WERI-Rb-1 (cell line): ENCODE data around the gene GCA.

ENCODE experiments used
- DNase-seq: peaks from one replicate; pipeline ENCODE4 v3.0.0-alpha.2; 2020
- H3K27ac ChIP-seq: fragments of 250-450 bp; sonication (Bioruptor Pico); 2 replicates; pipeline ENCODE4 v1.5.1; 2020; ENCODE audit warnings: mild to moderate bottlenecking, moderate library complexity
- H3K27me3 ChIP-seq: fragments of 250-450 bp; sonication (Bioruptor Pico); 2 replicates; pipeline ENCODE4 v1.5.1; 2021; ENCODE audit warnings: mild to moderate bottlenecking, low read depth, moderate library complexity; ENCODE audit not compliant: insufficient read depth, severe bottlenecking
- H3K36me3 ChIP-seq: fragments of 250-450 bp; sonication (Bioruptor Pico); 2 replicates; pipeline ENCODE4 v1.5.1; 2020; ENCODE audit warnings: mild to moderate bottlenecking, moderate library complexity
- H3K4me3 ChIP-seq: 2 replicates; pipeline ENCODE4 v1.5.1; 2011; ENCODE audit warnings: low read depth, mild to moderate bottlenecking, control low read depth, low read length
- H3K9me3 ChIP-seq: fragments of 250-450 bp; sonication (Bioruptor Pico); 2 replicates; pipeline ENCODE4 v1.5.1; 2021; ENCODE audit warnings: mild to moderate bottlenecking, moderate library complexity; ENCODE audit not compliant: severe bottlenecking
- CTCF ChIP-seq: IDR thresholded peaks from 2 replicates; pipeline ENCODE4 v1.5.1; 2011; ENCODE audit warnings: low read depth, mild to moderate bottlenecking, control low read depth, inconsistent platforms, low read length

GCA gene

GRCh38 chr2:162379719-162380580 lies 36.0 kb downstream of the GCA start:
- no peaks in the 10 kb centered on the region for H3K36me3 ChIP-seq
- no peaks in the 10 kb centered on the region for H3K9me3 ChIP-seq
- H3K27ac ChIP-seq, result no peak overlapping the region
- H3K27me3 ChIP-seq, result no peaks in the 10 kb centered on the region
- DNase-seq, result no peak
- no peak for TF ChIP-seq CTCF
- no peak overlapping the region for H3K4me3 ChIP-seq

GRCh38 chr2:162381851-162382250 lies 37.9 kb downstream of the GCA start:
- DNase-seq, result no peak
- no peak for TF ChIP-seq CTCF
- H3K9me3 ChIP-seq, result no peaks in the 10 kb centered on the region
- no peak overlapping the region for H3K27ac ChIP-seq
- H3K27me3 ChIP-seq, result no peaks in the 10 kb centered on the region
- H3K4me3 ChIP-seq, result no peak overlapping the region
- no peaks in the 10 kb centered on the region for H3K36me3 ChIP-seq

GRCh38 chr2:162382278-162382677 lies 38.3 kb downstream of the GCA start:
- DNase-seq, result no peak
- Histone ChIP-seq H3K36me3 (no peaks in the 10 kb centered on the region), H3K9me3 (no peaks in the 10 kb centered on the region), H3K27me3 (no peaks in the 10 kb centered on the region), H3K4me3 (no peak overlapping the region), H3K27ac (no peak overlapping the region)
- no peak for TF ChIP-seq CTCF

- Histone ChIP-seq H3K27me3 (no peaks in the 10 kb centered on the region), H3K27ac (no peak overlapping the region), H3K4me3 (no peak overlapping the region), H3K9me3 (no peaks in the 10 kb centered on the region), H3K36me3 (no peaks in the 10 kb centered on the region)
- TF ChIP-seq CTCF, result no peak
- DNase-seq, result no peak
These were observed 41.6 kb downstream of the GCA start for GRCh38 chr2:162385536-162385935.

GRCh38 chr2:162390801-162391200 lies 46.9 kb downstream of the GCA start:
- no peak for TF ChIP-seq CTCF
- H3K27ac ChIP-seq, result no peak overlapping the region
- no peak for DNase-seq
- no peaks in the 10 kb centered on the region for H3K9me3 ChIP-seq
- no peaks in the 10 kb centered on the region for H3K27me3 ChIP-seq
- H3K4me3 ChIP-seq, result no peak overlapping the region
- no peaks in the 10 kb centered on the region for H3K36me3 ChIP-seq

GRCh38 chr2:162400336-162400735 lies 56.4 kb downstream of the GCA start:
- H3K9me3 ChIP-seq, result no peaks in the 10 kb centered on the region
- no peak for TF ChIP-seq CTCF
- no peaks in the 10 kb centered on the region for H3K27me3 ChIP-seq
- H3K4me3 ChIP-seq, result no peak overlapping the region
- H3K27ac ChIP-seq, result no peak overlapping the region
- no peaks in the 10 kb centered on the region for H3K36me3 ChIP-seq
- DNase-seq, result no peak
